ENCODE measurements around the gene PKHD1. TPM values are rescaled to one million over a fixed set of nuclear protein-coding genes. Genes with fewer than 3 reads are reported as not detected.

Gene PKHD1
- total RNA-seq, 4 donors from 2014 or later: 0.09 to 0.83 (median 0.29) TPM; not detected in 1

GRCh38 chr6:51936531-51937290 is 150.7 kb downstream of the PKHD1 start:
- Histone ChIP-seq H3K9me3 (no peaks in the 10 kb centered on the region), H3K4me1 (no peaks in the 10 kb centered on the region), H3K4me3 (no peak overlapping the region), H3K27me3 (no peaks in the 10 kb centered on the region), H3K27ac (no peak overlapping the region), H3K36me3 (no peaks in the 10 kb centered on the region)
- TF ChIP-seq, protein P1, sequence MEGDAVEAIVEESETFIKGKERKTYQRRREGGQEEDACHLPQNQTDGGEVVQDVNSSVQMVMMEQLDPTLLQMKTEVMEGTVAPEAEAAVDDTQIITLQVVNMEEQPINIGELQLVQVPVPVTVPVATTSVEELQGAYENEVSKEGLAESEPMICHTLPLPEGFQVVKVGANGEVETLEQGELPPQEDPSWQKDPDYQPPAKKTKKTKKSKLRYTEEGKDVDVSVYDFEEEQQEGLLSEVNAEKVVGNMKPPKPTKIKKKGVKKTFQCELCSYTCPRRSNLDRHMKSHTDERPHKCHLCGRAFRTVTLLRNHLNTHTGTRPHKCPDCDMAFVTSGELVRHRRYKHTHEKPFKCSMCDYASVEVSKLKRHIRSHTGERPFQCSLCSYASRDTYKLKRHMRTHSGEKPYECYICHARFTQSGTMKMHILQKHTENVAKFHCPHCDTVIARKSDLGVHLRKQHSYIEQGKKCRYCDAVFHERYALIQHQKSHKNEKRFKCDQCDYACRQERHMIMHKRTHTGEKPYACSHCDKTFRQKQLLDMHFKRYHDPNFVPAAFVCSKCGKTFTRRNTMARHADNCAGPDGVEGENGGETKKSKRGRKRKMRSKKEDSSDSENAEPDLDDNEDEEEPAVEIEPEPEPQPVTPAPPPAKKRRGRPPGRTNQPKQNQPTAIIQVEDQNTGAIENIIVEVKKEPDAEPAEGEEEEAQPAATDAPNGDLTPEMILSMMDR (IDR thresholded peaks at IDR 0.05): no peak
- no peak for TF ChIP-seq POLR2A (IDR thresholded peaks at IDR 0.05)
- DNase-seq: no peak
- intact Hi-C loops (cut with DNase I; ENCODE audit: low total_unique reads): no loop called here

DNA sequence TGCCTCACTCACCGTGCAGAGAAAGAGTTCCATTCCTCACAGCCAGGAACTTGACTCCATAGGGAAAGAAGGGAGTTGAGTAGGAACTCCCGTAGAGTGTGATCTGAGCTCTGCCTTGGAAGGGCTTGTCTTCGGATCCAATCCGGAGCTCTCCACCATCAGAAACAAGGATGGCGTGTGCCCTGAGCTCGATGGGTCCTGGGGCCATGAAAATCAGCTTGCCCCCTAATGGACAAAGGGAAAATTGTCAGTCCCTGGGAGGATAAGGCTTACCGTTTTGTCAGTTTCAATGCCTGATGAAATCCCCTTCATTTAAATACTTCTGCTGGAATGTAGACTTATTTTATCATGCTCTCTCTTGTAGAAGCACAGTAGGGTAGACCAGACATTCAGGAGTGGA is 153.3 kb downstream of the PKHD1 start:
- no peaks in the 10 kb centered on the region for H3K36me3 ChIP-seq
- intact Hi-C loops (cut with DNase I; ENCODE audit: low total_unique reads): no loop called here
- DNase-seq: no peak
- H3K27me3 ChIP-seq: no peaks in the 10 kb centered on the region
- H3K4me1 ChIP-seq: no peaks in the 10 kb centered on the region
- no peak for TF ChIP-seq POLR2A (IDR thresholded peaks at IDR 0.05)
- TF ChIP-seq, protein P1 (IDR thresholded peaks at IDR 0.05): no peak
- no peak overlapping the region for H3K27ac ChIP-seq
- no peak overlapping the region for H3K4me3 ChIP-seq
- no peaks in the 10 kb centered on the region for H3K9me3 ChIP-seq

GRCh38 chr6:51932956-51933355 is 154.5 kb downstream of the PKHD1 start:
- intact Hi-C loops (cut with DNase I; ENCODE audit: low total_unique reads): no loop called here

DNA sequence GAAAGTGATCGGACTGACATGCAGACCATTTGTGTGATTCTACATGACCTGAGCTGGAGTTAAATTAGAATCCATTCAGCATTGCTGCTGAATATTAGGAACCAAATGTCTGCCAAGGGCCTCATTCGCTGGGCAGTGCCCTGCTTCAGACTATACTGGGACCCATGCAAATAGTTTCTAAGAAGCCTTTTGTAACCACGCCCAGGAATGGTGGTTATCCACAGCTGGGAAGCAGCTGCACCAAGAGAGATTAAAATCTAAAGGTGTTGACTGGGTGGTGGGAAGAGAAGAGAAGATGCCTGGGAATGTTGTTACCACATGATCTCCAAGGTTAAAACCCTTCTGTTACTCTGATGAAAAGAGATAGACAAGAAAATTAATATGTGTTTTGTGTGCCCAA is 156.8 kb downstream of the PKHD1 start:
- intact Hi-C loops (cut with DNase I; ENCODE audit: low total_unique reads): no loop called here
- no peak for DNase-seq
- H3K27ac ChIP-seq: no peak overlapping the region
- no peak for TF ChIP-seq POLR2A (IDR thresholded peaks at IDR 0.05)
- TF ChIP-seq, protein P1 (IDR thresholded peaks at IDR 0.05): no peak
- H3K27me3 ChIP-seq: no peaks in the 10 kb centered on the region
- no peak overlapping the region for H3K4me3 ChIP-seq
- H3K36me3 ChIP-seq: no peaks in the 10 kb centered on the region
- no peaks in the 10 kb centered on the region for H3K9me3 ChIP-seq
- H3K4me1 ChIP-seq: no peaks in the 10 kb centered on the region

More at GRCh38 chr6:51932956-51933355, 154.5 kb downstream of the PKHD1 start:
- Histone ChIP-seq H3K9me3 (no peaks in the 10 kb centered on the region), H3K27ac (no peak overlapping the region), H3K4me3 (no peak overlapping the region), H3K36me3 (no peaks in the 10 kb centered on the region), H3K27me3 (no peaks in the 10 kb centered on the region), H3K4me1 (no peaks in the 10 kb centered on the region)
- TF ChIP-seq, protein P1 (IDR thresholded peaks at IDR 0.05): no peak
- no peak for TF ChIP-seq POLR2A (IDR thresholded peaks at IDR 0.05)
- no peak for DNase-seq

GRCh38 chr6:51929934-51930574 is 157.4 kb downstream of the PKHD1 start:
- Histone ChIP-seq H3K36me3 (no peaks in the 10 kb centered on the region), H3K27ac (no peak overlapping the region), H3K4me3 (no peak overlapping the region), H3K27me3 (no peaks in the 10 kb centered on the region), H3K9me3 (no peaks in the 10 kb centered on the region), H3K4me1 (no peaks in the 10 kb centered on the region)
- no peak for DNase-seq
- TF ChIP-seq POLR2A (IDR thresholded peaks at IDR 0.05): no peak
- TF ChIP-seq, protein P1 (IDR thresholded peaks at IDR 0.05): no peak
- intact Hi-C loops (cut with DNase I; ENCODE audit: low total_unique reads): no loop called here

Data from uterus (tissue), 4 donors.